ENCODE data around the gene CHAT.
"Not testable (repeated sequence)": the region's sequence is repeated elsewhere in the genome, so short reads cannot be mapped to it uniquely, and the experiment has no call there.

CHAT gene

DNA sequence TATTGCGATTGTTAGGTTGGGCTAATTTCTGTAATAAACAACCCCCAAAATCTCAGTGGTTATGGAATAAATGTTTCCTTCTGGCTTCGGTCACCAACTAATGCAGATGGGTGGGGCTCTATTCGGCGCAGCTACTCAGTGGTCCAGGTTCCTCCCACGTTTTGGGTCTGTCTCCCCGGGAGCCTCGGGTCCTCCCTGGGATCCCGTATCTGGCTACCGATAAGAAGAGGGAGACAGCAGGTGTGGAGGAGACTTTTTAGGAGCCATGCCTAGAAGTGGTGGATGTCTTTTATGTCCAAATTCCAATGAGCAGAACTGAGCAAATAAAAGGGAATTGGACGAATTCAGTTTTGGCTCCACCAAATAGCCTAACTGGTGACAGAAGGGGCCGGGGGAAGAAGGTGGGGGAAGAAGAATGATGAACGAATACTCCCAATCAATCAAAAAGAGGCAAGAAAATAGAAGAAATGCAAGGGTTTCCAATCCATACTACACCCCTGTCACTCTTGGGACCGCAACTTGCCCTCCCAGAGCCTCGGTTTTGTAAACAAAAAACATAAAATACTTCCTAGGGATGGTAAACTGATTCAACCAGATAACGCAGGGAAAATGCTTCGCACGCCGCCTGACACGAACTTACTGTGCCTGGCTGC is 65.1 kb downstream of the CHAT start:
- in situ Hi-C loops (cut with MboI; ENCODE audit: low sequenced_read_pairs): no loop called here

- in situ Hi-C loops (cut with MboI; ENCODE audit: low sequenced_read_pairs): no loop called here
Observed at GRCh38 chr10:49679480-49679893, 65.7 kb downstream of the CHAT start, which contains the start of gene C10orf53. C10orf53 (plus strand) TSS chr10:49679651; CDS start chr10:49679698, 47 bp downstream.

DNA sequence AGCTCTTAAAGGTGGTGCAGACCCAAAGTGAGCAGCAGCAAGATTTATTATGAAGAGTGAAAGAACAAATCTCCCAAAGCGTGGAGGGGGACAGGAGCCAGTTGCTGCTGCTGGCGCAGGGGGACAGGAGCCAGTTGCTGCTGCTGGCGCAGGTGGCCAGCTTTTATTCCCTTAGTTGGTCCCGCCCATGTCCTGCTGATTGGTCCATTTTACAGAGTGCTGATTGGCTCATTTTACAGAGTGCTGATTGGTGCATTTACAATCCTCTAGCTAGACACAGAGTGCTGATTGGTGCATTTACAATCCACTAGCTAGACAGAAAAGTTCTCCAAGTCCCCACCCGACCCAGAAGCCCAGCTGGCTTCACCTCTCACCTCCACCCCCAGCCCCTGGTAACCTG is 68.6 kb downstream of the CHAT start:
- in situ Hi-C loops (cut with MboI; ENCODE audit: low sequenced_read_pairs): not testable (repeated sequence)

DNA sequence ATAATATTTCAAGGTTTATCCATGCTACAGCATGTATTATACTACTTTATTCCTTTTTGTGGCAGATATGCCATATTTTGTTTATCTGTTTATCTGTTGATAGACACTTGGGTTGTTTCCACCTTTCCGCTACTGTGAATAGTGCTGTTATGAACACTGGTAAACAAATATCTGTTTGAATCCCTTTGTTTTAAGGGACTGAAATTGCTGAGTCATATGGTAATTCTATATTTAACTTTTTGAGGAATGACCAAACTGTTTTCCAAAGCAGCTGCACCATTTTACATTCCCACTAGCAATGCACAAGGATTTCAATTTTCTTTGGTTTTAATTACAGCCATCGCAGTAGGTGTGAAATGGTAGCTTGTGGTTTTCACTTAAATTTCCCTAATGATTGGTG is 69.0 kb downstream of the CHAT start:
- in situ Hi-C loops (cut with MboI; ENCODE audit: low sequenced_read_pairs): no loop called here

DNA sequence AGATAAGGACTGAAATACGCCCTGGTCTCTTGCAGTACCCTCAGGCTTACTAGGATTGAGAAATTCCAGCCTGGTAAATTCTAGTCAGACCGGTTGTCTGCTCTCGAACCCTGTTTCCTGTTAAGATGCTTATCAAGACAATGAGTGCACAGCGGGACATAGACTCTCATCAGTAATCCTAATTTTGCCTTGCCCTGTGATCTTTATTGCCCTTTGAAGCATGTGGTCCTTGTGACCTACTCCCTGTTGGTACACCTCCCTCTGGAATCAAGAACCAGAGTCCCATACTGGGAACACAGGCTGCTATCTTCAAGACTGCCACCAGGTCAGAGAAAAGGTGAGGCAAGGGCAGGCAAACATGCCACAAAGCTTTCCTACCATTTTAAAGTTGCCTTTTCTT is 72.8 kb downstream of the CHAT start:
- in situ Hi-C loops (cut with MboI; ENCODE audit: low sequenced_read_pairs): no loop called here

- in situ Hi-C loops (cut with MboI; ENCODE audit: low sequenced_read_pairs): no loop called here
Observed at GRCh38 chr10:49688261-49688846, 74.5 kb downstream of the CHAT start.

GRCh38 chr10:49688920-49689319 is 75.1 kb downstream of the CHAT start:
- in situ Hi-C loops (cut with MboI; ENCODE audit: low sequenced_read_pairs): no loop called here

GRCh38 chr10:49689882-49690510 is 76.2 kb downstream of the CHAT start:
- in situ Hi-C loops (cut with MboI; ENCODE audit: low sequenced_read_pairs): no loop called here

GRCh38 chr10:49690698-49691356 is 77.0 kb downstream of the CHAT start:
- in situ Hi-C loops (cut with MboI; ENCODE audit: low sequenced_read_pairs): no loop called here

DNA sequence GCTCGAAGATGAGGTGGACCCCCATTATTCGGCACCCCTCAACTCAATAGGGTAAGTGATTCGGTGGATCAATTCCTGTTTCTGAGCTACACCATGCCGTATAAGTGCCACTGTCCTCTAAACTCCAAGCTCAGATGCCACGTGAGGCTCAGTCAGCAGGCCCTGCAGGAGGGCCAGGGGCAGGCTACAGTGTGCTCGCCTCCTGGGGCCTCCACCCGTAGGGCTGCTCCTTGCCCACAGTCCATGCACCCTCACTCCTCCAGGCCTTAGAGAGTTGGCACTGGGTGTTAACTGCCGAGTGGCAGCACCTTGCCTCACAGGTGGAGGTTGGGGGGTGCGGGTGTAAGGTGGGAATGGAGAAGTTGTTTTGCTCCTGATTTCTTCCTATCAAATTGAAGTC is 77.8 kb downstream of the CHAT start:
- in situ Hi-C loops (cut with MboI; ENCODE audit: low sequenced_read_pairs): no loop called here

DNA sequence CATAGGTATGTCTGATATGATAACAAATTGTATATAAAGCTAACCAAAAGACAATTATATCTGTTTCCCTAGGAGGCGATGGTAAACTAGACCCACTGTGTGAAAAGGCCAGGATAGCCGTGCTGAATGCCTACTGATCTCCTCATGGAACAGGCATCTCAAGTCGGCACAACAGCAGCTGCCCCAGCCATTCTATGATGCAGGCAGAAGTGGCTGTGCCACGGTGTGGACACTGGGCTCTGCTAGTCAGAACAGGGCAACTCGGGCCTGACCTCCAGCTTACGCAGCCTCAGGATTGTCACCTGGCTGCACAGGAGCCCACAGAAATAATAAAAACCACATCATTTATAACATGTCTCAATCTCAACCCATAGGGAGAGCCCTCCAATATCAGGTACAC is 80.6 kb downstream of the CHAT start:
- in situ Hi-C loops (cut with MboI; ENCODE audit: low sequenced_read_pairs): no loop called here

- in situ Hi-C loops (cut with MboI; ENCODE audit: low sequenced_read_pairs): no loop called here
Observed at GRCh38 chr10:49696311-49696710, 82.5 kb downstream of the CHAT start.

GRCh38 chr10:49698679-49699078 is 84.8 kb downstream of the CHAT start:
- in situ Hi-C loops (cut with MboI; ENCODE audit: low sequenced_read_pairs): no loop called here

GRCh38 chr10:49700211-49700610 is 86.4 kb downstream of the CHAT start:
- in situ Hi-C loops (cut with MboI; ENCODE audit: low sequenced_read_pairs): no loop called here

- in situ Hi-C loops (cut with MboI; ENCODE audit: low sequenced_read_pairs): no loop called here
Observed at GRCh38 chr10:49700997-49701396, 87.2 kb downstream of the CHAT start.

GRCh38 chr10:49707585-49707984 is 93.7 kb downstream of the CHAT start:
- in situ Hi-C loops (cut with MboI; ENCODE audit: low sequenced_read_pairs): no loop called here

- in situ Hi-C loops (cut with MboI; ENCODE audit: low sequenced_read_pairs): no loop called here
Observed at GRCh38 chr10:49709934-49710333, 96.1 kb downstream of the CHAT start.

DNA sequence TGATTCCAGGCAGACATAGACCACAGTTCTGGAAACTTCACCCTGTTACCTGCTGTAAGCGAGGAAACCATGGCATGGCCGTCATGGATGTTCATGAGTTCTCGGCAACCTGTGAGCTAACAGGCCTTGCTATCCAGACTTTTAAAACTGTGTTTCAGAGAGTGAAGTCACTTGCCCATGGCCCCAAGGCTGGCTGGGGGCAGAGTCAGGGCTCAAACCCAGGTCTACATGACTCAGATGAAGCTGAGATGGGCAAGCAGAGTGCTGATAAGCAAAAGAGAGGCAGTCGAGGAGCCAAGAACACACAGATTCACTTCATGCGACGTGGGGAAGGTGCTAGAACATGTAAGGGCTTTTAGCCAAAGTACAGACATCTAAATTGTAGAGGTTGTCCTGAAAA is 97.1 kb downstream of the CHAT start:
- in situ Hi-C loops (cut with MboI; ENCODE audit: low sequenced_read_pairs): no loop called here

GRCh38 chr10:49711481-49711880 is 97.6 kb downstream of the CHAT start:
- in situ Hi-C loops (cut with MboI; ENCODE audit: low sequenced_read_pairs): no loop called here

DNA sequence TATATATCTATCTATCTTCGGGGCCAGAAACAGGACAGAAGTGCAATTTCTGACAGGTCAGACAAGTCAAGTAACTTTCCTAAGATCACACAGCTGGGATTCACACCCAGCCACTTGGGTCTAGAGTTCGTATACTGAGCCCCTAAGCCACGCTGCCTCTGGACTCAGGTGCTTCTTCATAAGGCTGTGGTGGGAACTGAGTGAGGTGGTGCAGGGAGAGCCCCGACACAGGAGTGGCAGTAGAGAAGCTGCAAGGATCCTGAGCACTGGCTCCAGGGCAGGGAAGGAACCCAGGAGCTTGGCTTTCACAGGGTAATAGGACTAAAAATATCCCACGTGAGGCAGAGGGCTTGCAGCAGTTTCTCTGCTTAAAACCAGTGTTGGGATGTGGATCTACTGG is 99.4 kb downstream of the CHAT start:
- in situ Hi-C loops (cut with MboI; ENCODE audit: low sequenced_read_pairs): no loop called here
